GM21526 (cell line): ENCODE measurements around the gene ZNF679.
"Not testable (repeated sequence)": the region's sequence is repeated elsewhere in the genome, so short reads cannot be mapped to it uniquely, and the experiment has no call there.

Source experiments
- ATAC-seq: cut with Tn5 transposase; IDR thresholded peaks from one replicate; pipeline ENCODE4 v1.9.1; 2021; ENCODE audit warnings: moderate library complexity; ENCODE audit not compliant: unreplicated experiment, low FRiP score

Gene ZNF679

GRCh38 chr7:64228174-64228573 is at the start of gene ZNF679:
Gene ZNF679, plus strand, starts transcription at chr7:64228474. Its CDS starts 20,644 bp downstream, at chr7:64249118.
- ATAC-seq, result not testable (repeated sequence)

GRCh38 chr7:64180989-64181388 is 47.3 kb upstream of the ZNF679 start:
- ATAC-seq, result no peak

- no peak for ATAC-seq
Observed at GRCh38 chr7:64181586-64181985, 46.7 kb upstream of the ZNF679 start.

GRCh38 chr7:64182036-64182790 is 46.1 kb upstream of the ZNF679 start:
- no peak for ATAC-seq

GRCh38 chr7:64183126-64183742 is 45.0 kb upstream of the ZNF679 start:
- ATAC-seq, result no peak

- no peak for ATAC-seq
Observed at GRCh38 chr7:64183827-64184372, 44.4 kb upstream of the ZNF679 start.

- ATAC-seq, result no peak
Observed at GRCh38 chr7:64184376-64184775, 43.9 kb upstream of the ZNF679 start.

GRCh38 chr7:64187408-64187807 is 40.9 kb upstream of the ZNF679 start:
- no peak for ATAC-seq

- ATAC-seq, result no peak
Observed at GRCh38 chr7:64192148-64192704, 36.0 kb upstream of the ZNF679 start.

- ATAC-seq, result no peak
Observed at GRCh38 chr7:64192775-64193174, 35.5 kb upstream of the ZNF679 start.

GRCh38 chr7:64206903-64207302 is 21.4 kb upstream of the ZNF679 start, which contains the start of gene ZNF735:
Gene ZNF735, plus strand, starts transcription at chr7:64207203. Its CDS starts 0 bp downstream, at chr7:64207203.
- ATAC-seq, result no peak

GRCh38 chr7:64219710-64220298 is 8.5 kb upstream of the ZNF679 start:
- ATAC-seq, result not testable (repeated sequence)

GRCh38 chr7:64223366-64223765 is 4.9 kb upstream of the ZNF679 start:
- no peak for ATAC-seq

- no peak for ATAC-seq
Observed at GRCh38 chr7:64266341-64266919, 38.2 kb downstream of the ZNF679 start.

GRCh38 chr7:64277630-64278029 is 49.4 kb downstream of the ZNF679 start:
- no peak for ATAC-seq

- no peak for ATAC-seq
Observed at GRCh38 chr7:64294701-64295420, 66.6 kb downstream of the ZNF679 start.

GRCh38 chr7:64297418-64297817 is 69.1 kb downstream of the ZNF679 start:
- ATAC-seq, result not testable (repeated sequence)

- ATAC-seq, result no peak
Observed at GRCh38 chr7:64300641-64301405, 72.5 kb downstream of the ZNF679 start.
